IgD-negative memory B cell (primary cell): ENCODE measurements around the gene DENND6B. TPM values are rescaled to one million over a fixed set of nuclear protein-coding genes. Genes with fewer than 3 reads are reported as not detected.
"Not testable (repeated sequence)": the region's sequence is repeated elsewhere in the genome, so short reads cannot be mapped to it uniquely, and the experiment has no call there.

Experiments used
- H3K27ac Mint-ChIP-seq, 3 donors: one replicate each; pipeline ENCODE4 v1.8.0; 2020 to 2022; ENCODE audit warnings: mild to moderate bottlenecking in 3 of 3, mixed read lengths in 3 of 3, moderate library complexity in 1 of 3
- H3K27me3 Mint-ChIP-seq: one replicate; pipeline ENCODE4 v1.8.0; 2021; ENCODE audit warnings: mixed read lengths
- H3K36me3 Mint-ChIP-seq: one replicate; pipeline ENCODE4 v1.8.0; 2020; ENCODE audit warnings: mild to moderate bottlenecking, mixed read lengths
- H3K4me1 Mint-ChIP-seq, 3 donors: one replicate each; pipeline ENCODE4 v1.8.0; 2020 to 2022; ENCODE audit warnings: mixed read lengths in 3 of 3, mild to moderate bottlenecking in 1 of 3
- H3K4me3 Mint-ChIP-seq, 4 donors: one replicate each; pipeline ENCODE4 v1.8.0; 2020 to 2022; ENCODE audit warnings: mild to moderate bottlenecking in 4 of 4, mixed read lengths in 4 of 4, moderate library complexity in 3 of 4
- H3K9me3 Mint-ChIP-seq, 3 donors: one replicate each; pipeline ENCODE4 v1.8.0; 2020 to 2021; ENCODE audit warnings: mixed read lengths in 3 of 3, mild to moderate bottlenecking in 1 of 3
- polyA plus RNA-seq: library from polyadenylated mRNA; unstranded; fragments of 300-500 nt; fragmentation: Illumina TruSeq; gene quantifications from one replicate; pipeline ENCODE4 v1.2.3, GENCODE V29; 2021

Gene DENND6B
- polyA plus RNA-seq, 1 donor from 2014 or later, result 1.2 TPM

GRCh38 chr22:50325444-50326224 lies 1.2 kb downstream of the DENND6B start:
- Mint-ChIP-seq H3K27me3 (peaks cover 8% of the 10 kb centered on the region), H3K9me3 (no peaks in the 10 kb centered on the region), H3K27ac (peak overlapping the region in 1 of 3 donors; percentile 22), H3K36me3 (peaks cover 4% of the 10 kb centered on the region), H3K4me1 (peaks cover 9 to 12% (median 12%) of the 10 kb centered on the region in 3 donors), H3K4me3 (peak overlapping the region; percentile 74 to 90 (median 83))

GRCh38 chr22:50323900-50324299 lies 2.9 kb downstream of the DENND6B start:
- H3K9me3 Mint-ChIP-seq, result no peaks in the 10 kb centered on the region
- H3K4me3 Mint-ChIP-seq, result peak overlapping the region in 2 of 4 donors; percentile 12 to 68
- H3K27me3 Mint-ChIP-seq, result peaks cover 7% of the 10 kb centered on the region

GRCh38 chr22:50322382-50323104 lies 4.3 kb downstream of the DENND6B start:
- H3K27me3 Mint-ChIP-seq, H3K4me3 Mint-ChIP-seq, H3K36me3 Mint-ChIP-seq, H3K9me3 Mint-ChIP-seq, H3K27ac Mint-ChIP-seq: not testable (repeated sequence)
- peaks cover 9 to 16% (median 14%) of the 10 kb centered on the region in 3 donors for H3K4me1 Mint-ChIP-seq

More at GRCh38 chr22:50323900-50324299, 2.9 kb downstream of the DENND6B start:
- peaks cover 4% of the 10 kb centered on the region for H3K36me3 Mint-ChIP-seq
- peaks cover 8 to 11% (median 9%) of the 10 kb centered on the region in 3 donors for H3K4me1 Mint-ChIP-seq
- no peak overlapping the region for H3K27ac Mint-ChIP-seq

- Mint-ChIP-seq H3K9me3 (no peaks in the 10 kb centered on the region), H3K4me1 (peaks cover 3 to 11% (median 8%) of the 10 kb centered on the region in 3 donors), H3K27me3 (peaks cover 4% of the 10 kb centered on the region), H3K4me3 (peak overlapping the region in 1 of 4 donors; percentile 50), H3K27ac (peak overlapping the region in 2 of 3 donors; percentile 24 to 51), H3K36me3 (peaks cover 3% of the 10 kb centered on the region)
Measured at GRCh38 chr22:50320671-50321325, 6.0 kb downstream of the DENND6B start.

- Mint-ChIP-seq H3K27me3 (peaks cover 4% of the 10 kb centered on the region), H3K27ac (peak overlapping the region in 2 of 3 donors; percentile 24 to 51), H3K4me1 (peaks cover 6 to 11% (median 7%) of the 10 kb centered on the region in 3 donors), H3K4me3 (peak overlapping the region in 1 of 4 donors; percentile 50), H3K36me3 (no peaks in the 10 kb centered on the region), H3K9me3 (no peaks in the 10 kb centered on the region)
Measured at GRCh38 chr22:50320116-50320515, 6.7 kb downstream of the DENND6B start.

GRCh38 chr22:50319503-50319951 lies 7.3 kb downstream of the DENND6B start:
- Mint-ChIP-seq H3K36me3 (no peaks in the 10 kb centered on the region), H3K4me3 (no peak overlapping the region), H3K27me3 (no peaks in the 10 kb centered on the region), H3K4me1 (peaks cover 8 to 15% (median 10%) of the 10 kb centered on the region in 3 donors), H3K9me3 (no peaks in the 10 kb centered on the region), H3K27ac (no peak overlapping the region)

- Mint-ChIP-seq H3K36me3 (no peaks in the 10 kb centered on the region), H3K27me3 (no peaks in the 10 kb centered on the region), H3K4me3 (peak overlapping the region in 2 of 4 donors; percentile 37 to 43), H3K9me3 (no peaks in the 10 kb centered on the region), H3K4me1 (peaks cover 12 to 19% (median 13%) of the 10 kb centered on the region in 3 donors), H3K27ac (no peak overlapping the region)
Measured at GRCh38 chr22:50318698-50319411, 8.0 kb downstream of the DENND6B start.

- H3K27me3 Mint-ChIP-seq, result no peaks in the 10 kb centered on the region
- H3K36me3 Mint-ChIP-seq, result no peaks in the 10 kb centered on the region
- H3K27ac Mint-ChIP-seq, result peak overlapping the region in 1 of 3 donors; percentile 10
- H3K9me3 Mint-ChIP-seq, result no peaks in the 10 kb centered on the region
- H3K4me1 Mint-ChIP-seq, result peaks cover 12 to 19% (median 13%) of the 10 kb centered on the region in 3 donors
- H3K4me3 Mint-ChIP-seq, result peak overlapping the region in 3 of 4 donors; percentile 37 to 43 (median 43)
Measured at GRCh38 chr22:50318356-50318697, 8.5 kb downstream of the DENND6B start.

- no peak overlapping the region for H3K27ac Mint-ChIP-seq
- H3K9me3 Mint-ChIP-seq, result no peaks in the 10 kb centered on the region
- no peaks in the 10 kb centered on the region for H3K36me3 Mint-ChIP-seq
- peaks cover 12 to 19% (median 13%) of the 10 kb centered on the region in 3 donors for H3K4me1 Mint-ChIP-seq
- H3K27me3 Mint-ChIP-seq, result no peaks in the 10 kb centered on the region
- no peak overlapping the region for H3K4me3 Mint-ChIP-seq
Measured at GRCh38 chr22:50317674-50318073, 9.1 kb downstream of the DENND6B start.

GRCh38 chr22:50317178-50317577 lies 9.6 kb downstream of the DENND6B start:
- H3K9me3 Mint-ChIP-seq, result no peaks in the 10 kb centered on the region
- no peak overlapping the region for H3K4me3 Mint-ChIP-seq
- no peaks in the 10 kb centered on the region for H3K36me3 Mint-ChIP-seq
- peaks cover 12 to 19% (median 13%) of the 10 kb centered on the region in 3 donors for H3K4me1 Mint-ChIP-seq
- H3K27ac Mint-ChIP-seq, result no peak overlapping the region
- no peaks in the 10 kb centered on the region for H3K27me3 Mint-ChIP-seq

GRCh38 chr22:50316114-50317065 lies 10.4 kb downstream of the DENND6B start:
- H3K27ac Mint-ChIP-seq, result no peak overlapping the region
- peaks cover 12 to 19% (median 13%) of the 10 kb centered on the region in 3 donors for H3K4me1 Mint-ChIP-seq
- H3K9me3 Mint-ChIP-seq, result no peaks in the 10 kb centered on the region
- no peaks in the 10 kb centered on the region for H3K36me3 Mint-ChIP-seq
- H3K4me3 Mint-ChIP-seq, result peak overlapping the region in 1 of 4 donors; percentile 58
- no peaks in the 10 kb centered on the region for H3K27me3 Mint-ChIP-seq

- Mint-ChIP-seq H3K4me3 (peak overlapping the region in 2 of 4 donors; percentile 13 to 49), H3K27ac (peak overlapping the region in 2 of 3 donors; percentile 85 to 89), H3K36me3 (no peaks in the 10 kb centered on the region), H3K9me3 (no peaks in the 10 kb centered on the region), H3K27me3 (no peaks in the 10 kb centered on the region), H3K4me1 (peaks cover 12 to 20% (median 13%) of the 10 kb centered on the region in 3 donors)
Measured at GRCh38 chr22:50315289-50316113, 11.3 kb downstream of the DENND6B start.
